Natural killer cell (primary cell): ENCODE results near the gene BRF1. TPM values are rescaled to one million over a fixed set of nuclear protein-coding genes. Genes with fewer than 3 reads are reported as not detected.

Experiments used
- ATAC-seq, 3 donors: fragments of 150-1000 bp in 2 of 3; fragments of 200-7000 bp in 1 of 3; cut with Tn5 transposase; 1 replicate in 1 of 3; 2 replicates in 2 of 3; pipeline ENCODE4 v1.10.0; 2021; ENCODE audit warnings: mild to moderate bottlenecking in 2 of 3, moderate library complexity in 2 of 3
- DNase-seq, 2 donors: peaks; one replicate each; pipeline versions ENCODE4 v3.0.0 to v3.0.0-alpha.2; 2013 to 2021; ENCODE audit warnings: mixed read lengths in 1 of 2
- H3K27ac ChIP-seq: one replicate; pipeline ENCODE4 v1.5.1; 2013; ENCODE audit warnings: mild to moderate bottlenecking, low read length
- H3K27me3 ChIP-seq: one replicate; pipeline ENCODE4 v1.6.1; 2013; ENCODE audit warnings: low read length; ENCODE audit not compliant: control insufficient read depth, insufficient read depth
- H3K36me3 ChIP-seq: one replicate; pipeline ENCODE4 v1.6.1; 2013; ENCODE audit warnings: low read length; ENCODE audit not compliant: control insufficient read depth, insufficient read depth
- H3K4me1 ChIP-seq: one replicate; pipeline ENCODE4 v1.6.1; 2013; ENCODE audit warnings: low read length; ENCODE audit not compliant: control insufficient read depth, insufficient read depth
- H3K4me3 ChIP-seq: one replicate; pipeline ENCODE4 v1.5.1; 2013; ENCODE audit warnings: low read length
- H3K9me3 ChIP-seq: one replicate; pipeline ENCODE4 v1.6.1; 2013; ENCODE audit warnings: low read length; ENCODE audit not compliant: control insufficient read depth, insufficient read depth
- H3K27ac Mint-ChIP-seq, 2 donors: one replicate each; pipeline ENCODE4 v1.8.0; 2022; ENCODE audit warnings: mild to moderate bottlenecking in 2 of 2, mixed read lengths in 2 of 2, moderate library complexity in 1 of 2
- H3K27me3 Mint-ChIP-seq, 2 donors: one replicate each; pipeline ENCODE4 v1.8.0; 2022; ENCODE audit warnings: low read depth in 2 of 2, mixed read lengths in 2 of 2
- H3K36me3 Mint-ChIP-seq: one replicate; pipeline ENCODE4 v1.8.0; 2022; ENCODE audit warnings: mixed read lengths
- H3K4me1 Mint-ChIP-seq, 2 donors: one replicate each; pipeline ENCODE4 v1.8.0; 2022; ENCODE audit warnings: mixed read lengths in 2 of 2
- H3K4me3 Mint-ChIP-seq: one replicate; pipeline ENCODE4 v1.8.0; 2022; ENCODE audit warnings: mild to moderate bottlenecking, moderate library complexity, mixed read lengths
- H3K9me3 Mint-ChIP-seq, 2 donors: one replicate each; pipeline ENCODE4 v1.8.0; 2022; ENCODE audit warnings: mixed read lengths in 2 of 2
- CTCF ChIP-seq: fragments of 200-600 bp; IDR thresholded peaks from one replicate; pipeline ENCODE4 v1.8.0; 2022; ENCODE audit warnings: antibody characterized with exemption
- WGBS: methylation state at CpG from one replicate; pipeline ENCODE4 v1.1.7; 2013; ENCODE audit warnings: missing lambda C conversion rate; ENCODE audit not compliant: insufficient coverage; 5-methylcytosine and 5-hydroxymethylcytosine counted together
- intact Hi-C: fragments of 100-400 bp; cut with micrococcal nuclease; formaldehyde crosslinking; loops from one replicate; pipeline ENCODE4 v1.14.2; 2022
- total RNA-seq, 4 donors: library from RNA; stranded (reverse); fragments of 120-200 nt in 1 of 4; gene quantifications; one replicate each; pipeline versions ENCODE4 v1.2.3 to v1.2.4, GENCODE V29; 2013 to 2022

The BRF1 gene
- total RNA-seq, 3 donors from 2014 or later (not counting 1 experiment from before 2014, with no cell fraction given) = 82.4 to 92.7 (median 87.4) TPM

DNA sequence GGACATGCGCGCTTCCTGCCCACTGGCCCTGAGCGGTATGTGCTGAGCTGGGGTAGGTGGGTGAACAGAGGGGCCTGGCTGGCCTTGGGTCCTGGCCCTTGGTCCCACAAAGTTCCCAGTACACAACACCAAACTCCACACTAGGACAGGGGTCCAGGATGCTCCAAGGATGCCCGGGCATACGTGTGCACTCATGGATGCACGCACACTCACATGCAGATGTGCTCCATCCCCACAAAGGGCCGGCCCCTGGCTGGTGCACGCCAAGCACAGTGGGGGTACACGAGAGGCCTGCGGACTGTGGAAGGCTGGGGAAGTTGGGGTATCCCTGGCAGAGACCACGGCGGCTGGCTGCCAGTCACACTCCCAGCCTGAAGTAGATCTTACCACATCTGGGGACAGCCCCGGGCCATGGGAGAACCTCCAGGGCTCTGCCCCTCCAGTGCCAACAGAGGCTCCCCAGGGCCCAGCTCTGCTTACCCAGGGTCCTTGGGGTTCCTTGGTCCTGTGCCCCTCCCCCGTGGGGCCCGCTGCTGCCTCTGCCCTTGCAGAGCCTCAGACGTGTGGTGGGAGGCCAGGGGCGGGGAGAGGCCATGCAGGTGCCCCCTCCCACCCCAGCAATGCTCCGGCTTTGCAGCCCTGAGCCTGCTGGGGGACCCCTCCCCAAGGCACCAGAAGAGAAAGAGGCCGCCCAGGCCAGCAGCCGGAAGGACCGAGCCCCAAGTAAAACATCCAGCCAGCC, 95.7 kb downstream of the BRF1 start:
- DNase-seq = peak in 1 of 2 donors; percentile 10
- H3K36me3 ChIP-seq = peaks cover 4% of the 10 kb centered on the region
- no peak overlapping the region for H3K4me3 Mint-ChIP-seq
- 57% methylated on average over 20 of the region's 21 CpGs for WGBS
- H3K9me3 ChIP-seq = no peaks in the 10 kb centered on the region
- peaks cover 33% of the 10 kb centered on the region for H3K4me1 ChIP-seq
- intact Hi-C loops = loop anchor here (10.0 kb wide), 1 partner anchor 90 kb away; no protein-coding TSS in a partner anchor
- peaks cover 0 to 15% of the 10 kb centered on the region in 2 donors for H3K27me3 Mint-ChIP-seq
- TF ChIP-seq CTCF = no peak
- peaks cover 2% of the 10 kb centered on the region for H3K27me3 ChIP-seq
- H3K4me1 Mint-ChIP-seq = peaks cover 0 to 15% of the 10 kb centered on the region in 2 donors
- H3K9me3 Mint-ChIP-seq = no peaks in the 10 kb centered on the region
- ATAC-seq = no peak
- H3K27ac Mint-ChIP-seq = no peak overlapping the region
- no peaks in the 10 kb centered on the region for H3K36me3 Mint-ChIP-seq
- H3K27ac ChIP-seq = no peak overlapping the region
- H3K4me3 ChIP-seq = no peak overlapping the region

- H3K27ac ChIP-seq = no peak overlapping the region
- H3K36me3 Mint-ChIP-seq = no peaks in the 10 kb centered on the region
- H3K4me1 ChIP-seq = peaks cover 33% of the 10 kb centered on the region
- peaks cover 4% of the 10 kb centered on the region for H3K27me3 ChIP-seq
- DNase-seq (peak in 1 of 2 donors; percentile 26), ATAC-seq (peak in 2 of 3 donors; percentile 22 to 24)
- H3K4me1 Mint-ChIP-seq = peaks cover 0 to 20% of the 10 kb centered on the region in 2 donors
- TF ChIP-seq CTCF = no peak
- no peak overlapping the region for H3K27ac Mint-ChIP-seq
- intact Hi-C loops = loop anchor here (10.0 kb wide), 1 partner anchor 90 kb away; no protein-coding TSS in a partner anchor
- H3K4me3 Mint-ChIP-seq = no peak overlapping the region
- peaks cover 0 to 20% of the 10 kb centered on the region in 2 donors for H3K27me3 Mint-ChIP-seq
- no peaks in the 10 kb centered on the region for H3K9me3 Mint-ChIP-seq
- WGBS = 62% methylated on average over 24 of the region's 24 CpGs
- no peak overlapping the region for H3K4me3 ChIP-seq
- H3K36me3 ChIP-seq = peaks cover 4% of the 10 kb centered on the region
- H3K9me3 ChIP-seq = no peaks in the 10 kb centered on the region
Measured at GRCh38 chr14:105204206-105204930, 96.4 kb downstream of the BRF1 start.

DNA sequence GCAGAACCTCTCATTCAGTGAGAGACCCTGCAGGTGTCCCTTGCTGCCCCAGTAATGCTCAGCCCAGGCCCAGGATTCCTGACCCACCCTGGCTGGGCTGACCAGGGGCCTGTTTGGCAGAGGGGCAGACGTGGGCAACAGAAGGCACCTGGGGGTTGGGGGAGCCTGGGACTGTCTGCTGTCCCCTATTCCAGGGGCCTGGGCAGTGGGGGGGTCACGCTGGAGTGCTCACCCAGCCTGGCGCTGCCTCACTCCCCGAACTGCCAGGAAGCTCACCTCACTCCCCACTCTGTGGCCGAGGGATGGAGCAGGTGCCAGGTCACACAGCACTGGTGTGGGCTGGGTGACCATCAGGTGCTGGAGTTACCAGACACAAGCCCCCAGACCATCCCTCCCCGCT, 97.1 kb downstream of the BRF1 start:
- 73% methylated on average over 6 of the region's 6 CpGs for WGBS
- peaks cover 37% of the 10 kb centered on the region for H3K4me1 ChIP-seq
- no peak overlapping the region for H3K4me3 ChIP-seq
- ATAC-seq (no peak), DNase-seq (no peak)
- Mint-ChIP-seq H3K4me1 (peaks cover 0 to 26% of the 10 kb centered on the region in 2 donors), H3K27ac (no peak overlapping the region), H3K27me3 (peaks cover 0 to 26% of the 10 kb centered on the region in 2 donors), H3K4me3 (no peak overlapping the region), H3K36me3 (no peaks in the 10 kb centered on the region), H3K9me3 (no peaks in the 10 kb centered on the region)
- TF ChIP-seq CTCF = no peak
- no peaks in the 10 kb centered on the region for H3K36me3 ChIP-seq
- intact Hi-C loops = loop anchor here (1.0 to 10.0 kb wide), 2 partner anchors 91 to 149 kb away; no protein-coding TSS in a partner anchor
- H3K27me3 ChIP-seq = peaks cover 4% of the 10 kb centered on the region
- H3K9me3 ChIP-seq = no peaks in the 10 kb centered on the region
- no peak overlapping the region for H3K27ac ChIP-seq
